Activated naive CD8-positive, alpha-beta T cell treated with anti-CD3 and anti-CD28 coated beads, Interleukin-2, amount 50 U/mL, for 16 hours (primary cell): ENCODE data around the gene KRT8.

Experiments
- DNase-seq: peaks from one replicate; pipeline ENCODE4 v3.0.0-alpha.2; 2020; ENCODE audit warnings: low read depth, low spot score

Gene KRT8

DNA sequence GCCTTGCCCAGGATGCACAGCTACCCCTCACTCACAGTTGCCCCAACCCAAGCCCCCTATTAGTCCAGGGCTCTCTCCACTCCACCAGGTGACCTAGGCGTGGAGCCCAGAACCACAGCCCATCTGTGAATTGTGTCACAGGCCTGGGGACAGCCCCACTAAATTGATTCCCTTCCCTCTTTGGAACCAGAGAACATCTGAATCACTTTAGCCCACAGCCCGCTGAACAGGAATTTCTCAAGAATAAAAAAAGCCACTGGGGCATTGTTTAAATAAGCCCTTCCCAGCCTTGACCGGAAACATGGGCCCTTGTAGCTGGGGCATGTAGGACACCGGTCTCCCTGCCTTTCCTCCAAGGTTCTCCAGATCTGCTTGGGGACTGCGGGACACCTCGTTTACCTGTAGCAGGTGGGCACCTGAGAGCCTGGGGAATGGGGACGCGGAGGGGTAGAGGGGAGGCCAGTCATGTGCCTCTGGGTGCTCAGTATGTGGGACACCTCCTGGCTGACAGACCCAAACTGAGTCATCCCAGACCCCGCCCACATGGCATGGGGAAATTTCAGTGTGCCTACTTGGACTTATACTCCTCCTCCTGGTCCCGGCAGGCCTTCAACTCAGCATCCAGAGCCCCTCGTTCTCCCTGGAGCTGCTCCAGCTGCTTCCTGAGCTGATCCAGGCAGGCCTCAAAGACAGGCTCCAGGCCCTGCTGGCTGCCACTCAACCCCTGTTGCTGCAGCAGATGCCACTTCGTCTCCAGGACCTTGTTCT lies 57.4 kb downstream of the KRT8 start:
- DNase-seq: no peak
